Measurements from ENCODE around the gene RAB38. TPM values are rescaled to one million over a fixed set of nuclear protein-coding genes. Genes with fewer than 3 reads are reported as not detected.

The RAB38 gene
- total RNA-seq, 4 donors from 2014 or later, result 0.59 to 5.1 (median 2.5) TPM

GRCh38 chr11:88204353-88204752 is 29.1 kb upstream of the RAB38 start:
- Histone ChIP-seq H3K9me3 (no peaks in the 10 kb centered on the region), H3K27me3 (no peaks in the 10 kb centered on the region), H3K4me3 (no peak overlapping the region), H3K27ac (no peak overlapping the region), H3K36me3 (no peaks in the 10 kb centered on the region), H3K4me1 (peaks cover 0 to 6% (median 0%) of the 10 kb centered on the region in 4 donors)
- no peak for TF ChIP-seq CTCF (IDR thresholded peaks at IDR 0.05)
- TF ChIP-seq EP300 (IDR thresholded peaks at IDR 0.05), result no peak
- no peak for TF ChIP-seq POLR2A (IDR thresholded peaks at IDR 0.05)
- no peak for DNase-seq (ENCODE audit: low spot score in 2 of 2)
- 96 to 99% methylated on average over 3 of the region's 3 CpGs for WGBS, 2 donors

GRCh38 chr11:88203604-88204003 is 28.4 kb upstream of the RAB38 start:
- TF ChIP-seq POLR2A (IDR thresholded peaks at IDR 0.05), result no peak
- TF ChIP-seq CTCF (IDR thresholded peaks at IDR 0.05), result no peak
- no peak for TF ChIP-seq EP300 (IDR thresholded peaks at IDR 0.05)
- Histone ChIP-seq H3K27me3 (no peaks in the 10 kb centered on the region), H3K4me1 (peaks cover 0 to 1% (median 0%) of the 10 kb centered on the region in 4 donors), H3K27ac (no peak overlapping the region), H3K4me3 (no peak overlapping the region), H3K9me3 (no peaks in the 10 kb centered on the region), H3K36me3 (no peaks in the 10 kb centered on the region)
- DNase-seq (ENCODE audit: low spot score in 2 of 2), result no peak
- 87 to 92% methylated on average over 2 of the region's 2 CpGs for WGBS, 2 donors

GRCh38 chr11:88202498-88202897 is 27.3 kb upstream of the RAB38 start:
- WGBS, 2 donors, result 73 to 88% methylated on average over 1 of the region's 1 CpG

GRCh38 chr11:88196393-88196792 is 21.1 kb upstream of the RAB38 start:
- Histone ChIP-seq H3K4me1 (no peaks in the 10 kb centered on the region), H3K36me3 (no peaks in the 10 kb centered on the region), H3K27ac (no peak overlapping the region), H3K27me3 (no peaks in the 10 kb centered on the region), H3K4me3 (no peak overlapping the region), H3K9me3 (peaks cover 0 to 31% (median 0%) of the 10 kb centered on the region in 4 donors)
- TF ChIP-seq CTCF (IDR thresholded peaks at IDR 0.05), result no peak
- TF ChIP-seq EP300 (IDR thresholded peaks at IDR 0.05), result no peak
- no peak for TF ChIP-seq POLR2A (IDR thresholded peaks at IDR 0.05)
- no peak for DNase-seq (ENCODE audit: low spot score in 2 of 2)

More at GRCh38 chr11:88202498-88202897, 27.3 kb upstream of the RAB38 start:
- no peak for DNase-seq (ENCODE audit: low spot score in 2 of 2)
- Histone ChIP-seq H3K4me3 (no peak overlapping the region), H3K4me1 (no peaks in the 10 kb centered on the region), H3K9me3 (peaks cover 0 to 5% (median 0%) of the 10 kb centered on the region in 4 donors), H3K27ac (no peak overlapping the region), H3K36me3 (no peaks in the 10 kb centered on the region), H3K27me3 (no peaks in the 10 kb centered on the region)
- no peak for TF ChIP-seq EP300 (IDR thresholded peaks at IDR 0.05)
- no peak for TF ChIP-seq POLR2A (IDR thresholded peaks at IDR 0.05)
- TF ChIP-seq CTCF (IDR thresholded peaks at IDR 0.05), result no peak

- no peak overlapping the region for H3K27ac ChIP-seq
- TF ChIP-seq EP300 (IDR thresholded peaks at IDR 0.05), result no peak
- TF ChIP-seq CTCF (IDR thresholded peaks at IDR 0.05), result no peak
- no peak for TF ChIP-seq POLR2A (IDR thresholded peaks at IDR 0.05)
- DNase-seq (ENCODE audit: low spot score in 2 of 2), result no peak
- no peaks in the 10 kb centered on the region for H3K36me3 ChIP-seq
- no peaks in the 10 kb centered on the region for H3K4me1 ChIP-seq
- H3K27me3 ChIP-seq, result no peaks in the 10 kb centered on the region
- peaks cover 0 to 31% (median 0%) of the 10 kb centered on the region in 4 donors for H3K9me3 ChIP-seq
- H3K4me3 ChIP-seq, result no peak overlapping the region
These were observed 20.7 kb upstream of the RAB38 start for GRCh38 chr11:88195908-88196307.

All from tibial nerve (tissue), 4 donors.